NT2/D1 (cell line): ENCODE data around the gene POLR1D.

ENCODE experiments used
- SUZ12 ChIP-seq: IDR thresholded peaks from 2 replicates; pipeline ENCODE4 v1.6.1; 2011; ENCODE audit not compliant: insufficient read length, insufficient read depth; ENCODE audit errors: extremely low read depth
- YY1 ChIP-seq: IDR thresholded peaks from 2 replicates; pipeline ENCODE4 v1.6.1; 2011; ENCODE audit not compliant: insufficient read length, insufficient read depth
- ZNF274 ChIP-seq: IDR thresholded peaks from 2 replicates; pipeline ENCODE4 v1.6.1; 2011; ENCODE audit warnings: mild to moderate bottlenecking, low read depth, low read length

GRCh38 chr13:27644302-27644701 lies 22.6 kb downstream of the POLR1D start:
- TF ChIP-seq SUZ12 (no peak), YY1 (no peak), ZNF274 (no peak)
